ENCODE data around the gene LTK. TPM values are rescaled to one million over a fixed set of nuclear protein-coding genes. Genes with fewer than 3 reads are reported as not detected.

The LTK gene
- total RNA-seq, 1 experiment from 2014 or later, result 9.2 TPM

- Histone ChIP-seq H3K9me3 (ENCODE audit: control insufficient read depth in 1 of 2, insufficient read depth in 1 of 2, low read depth in 1 of 2, low read length in 2 of 2) (no peaks in the 10 kb centered on the region), H2AFZ (ENCODE audit: low read depth, low read length, poor library complexity, severe bottlenecking) (no peak overlapping the region), H3K27ac (ENCODE audit: low read depth, low read length) (no peak overlapping the region), H3K4me3 (replicated peaks in 1 of 2; ENCODE audit: low read depth in 1 of 2, low read length in 2 of 2) (no peak overlapping the region), H3K27me3 (ENCODE audit: insufficient read depth, low read length) (no peaks in the 10 kb centered on the region), H3K9ac (ENCODE audit: low read length) (no peak overlapping the region), H3K79me2 (ENCODE audit: insufficient read depth, low read length) (no peaks in the 10 kb centered on the region; the same call in 1 of the 2 replicates), H3K9me2 (ENCODE audit: insufficient read depth) (no peaks in the 10 kb centered on the region), H4K20me1 (ENCODE audit: insufficient read depth) (no peaks in the 10 kb centered on the region), H3K4me2 (ENCODE audit: low read length) (no peak overlapping the region), H3K4me1 (ENCODE audit: control insufficient read depth in 1 of 2, insufficient read depth in 2 of 2, low read length in 2 of 2) (peaks cover 7 to 18% of the 10 kb centered on the region in 2 experiments; a peak in 3 of 4 replicates), H3K36me3 (ENCODE audit: control insufficient read depth in 1 of 2, insufficient read depth in 2 of 2, low read length in 2 of 2) (peaks cover 2 to 17% of the 10 kb centered on the region in 2 experiments; a peak in 1 of 4 replicates)
- RAD21 ChIA-PET (ENCODE audit: low non-redundant PET in 1 of 2, low total read pairs in 2 of 2, uncharacterized antibody in 2 of 2, unreplicated experiment in 2 of 2), result no interaction called here
- ATAC-seq (no peak), DNase-seq (ENCODE audit: low read depth, low spot score) (no peak)
- no TSS peak for BruUV-seq (replicated peaks)
- CTCF ChIA-PET, result no interaction called here
- TF ChIP-seq CTCF (IDR thresholded peaks at IDR 0.05 in 2 of 3, conservative IDR thresholded peaks at IDR 0.05 in 1 of 3; ENCODE audit: borderline replicate concordance in 1 of 3, insufficient read depth in 1 of 3, low read depth in 2 of 3, low read length in 2 of 3) (no peak), POLR2AphosphoS5 (IDR thresholded peaks at IDR 0.05; ENCODE audit: low read depth, low read length) (no peak)
- POLR2A ChIA-PET, result interaction anchor here (1.4 kb wide), 1 partner anchor 19 kb away, joined by 5 read pairs; the partner anchor contains the start of gene RPAP1
- intact Hi-C loops (cut with micrococcal nuclease), result loop anchor here (10.0 kb wide), 1 partner anchor 82 kb away; no protein-coding TSS in a partner anchor
These were observed 49.2 kb upstream of the LTK start for GRCh38 chr15:41562784-41563198.

GRCh38 chr15:41562244-41562643 lies 48.6 kb upstream of the LTK start:
- no peak for TF ChIP-seq MAX (IDR thresholded peaks at IDR 0.05)
- TF ChIP-seq FOSL1 (IDR thresholded peaks at IDR 0.05; ENCODE audit: low read depth), result no peak
- TF ChIP-seq ZFX (IDR thresholded peaks at IDR 0.05), result no peak
- no peak for TF ChIP-seq ELF1 (IDR thresholded peaks at IDR 0.05; ENCODE audit: borderline replicate concordance, low read depth)
- TF ChIP-seq YY1 (IDR thresholded peaks at IDR 0.05; ENCODE audit: extremely low read depth, insufficient replicate concordance, low read depth, low read length), result no peak
- no peak for TF ChIP-seq CEBPB (IDR thresholded peaks at IDR 0.05; ENCODE audit: low read depth)
- TF ChIP-seq ZNF274 (IDR thresholded peaks at IDR 0.05; ENCODE audit: low read depth, low read length), result no peak
- TF ChIP-seq RAD21 (IDR thresholded peaks at IDR 0.05; ENCODE audit: low read depth), result no peak
- TF ChIP-seq JUND (IDR thresholded peaks at IDR 0.05), result no peak
- no peak for TF ChIP-seq ATF3 (IDR thresholded peaks at IDR 0.05)
- TF ChIP-seq EGR1 (IDR thresholded peaks at IDR 0.05; ENCODE audit: low read depth), result no peak
- no peak for TF ChIP-seq POLR2AphosphoS5 (IDR thresholded peaks at IDR 0.05; ENCODE audit: low read depth, low read length)
- Histone ChIP-seq H3K4me3 (replicated peaks in 1 of 2; ENCODE audit: low read depth in 1 of 2, low read length in 2 of 2) (no peak overlapping the region), H4K20me1 (ENCODE audit: insufficient read depth) (no peaks in the 10 kb centered on the region), H3K9ac (ENCODE audit: low read length) (no peak overlapping the region), H3K27me3 (ENCODE audit: insufficient read depth, low read length) (no peaks in the 10 kb centered on the region), H3K4me2 (ENCODE audit: low read length) (no peak overlapping the region), H3K79me2 (ENCODE audit: insufficient read depth, low read length) (no peaks in the 10 kb centered on the region; the same call in 1 of the 2 replicates), H3K4me1 (ENCODE audit: control insufficient read depth in 1 of 2, insufficient read depth in 2 of 2, low read length in 2 of 2) (peaks cover 7 to 21% of the 10 kb centered on the region in 2 experiments; a peak in 3 of 4 replicates), H3K9me2 (ENCODE audit: insufficient read depth) (no peaks in the 10 kb centered on the region), H3K9me3 (ENCODE audit: control insufficient read depth in 1 of 2, insufficient read depth in 1 of 2, low read depth in 1 of 2, low read length in 2 of 2) (no peaks in the 10 kb centered on the region), H2AFZ (ENCODE audit: low read depth, low read length, poor library complexity, severe bottlenecking) (no peak overlapping the region), H3K27ac (ENCODE audit: low read depth, low read length) (no peak overlapping the region), H3K36me3 (ENCODE audit: control insufficient read depth in 1 of 2, insufficient read depth in 2 of 2, low read length in 2 of 2) (peaks cover 2 to 15% of the 10 kb centered on the region in 2 experiments; a peak in 1 of 4 replicates)
- DNase-seq (ENCODE audit: low read depth, low spot score) (no peak), ATAC-seq (no peak)
- ChIA-PET RAD21 (ENCODE audit: low non-redundant PET in 1 of 2, low total read pairs in 2 of 2, uncharacterized antibody in 2 of 2, unreplicated experiment in 2 of 2) (no interaction called here), POLR2A (interaction anchor here (1.4 kb wide), 1 partner anchor 18 kb away, joined by 5 read pairs; the partner anchor contains the start of gene RPAP1), CTCF (no interaction called here)
- intact Hi-C loops (cut with micrococcal nuclease), result loop anchor here (10.0 kb wide), 1 partner anchor 83 kb away; no protein-coding TSS in a partner anchor
- no TSS peak for BruUV-seq (replicated peaks)

Measured in HCT116 (cell line).